H1 (cell line): ENCODE results near the gene MAS1L. TPM values are rescaled to one million over a fixed set of nuclear protein-coding genes. Genes with fewer than 3 reads are reported as not detected.
"Not testable (repeated sequence)": the region's sequence is repeated elsewhere in the genome, so short reads cannot be mapped to it uniquely, and the experiment has no call there.

ENCODE experiments used
- CTCF ChIA-PET: fragments of 300-600 bp; sonication (Branson Sonifier 250); formaldehyde crosslinking; loops from one replicate; lab custom pipeline; 2021; ENCODE audit not compliant: partially characterized antibody; lab: Charles Lee
- POLR2A ChIA-PET: fragments of 300-600 bp; sonication (Branson Sonifier 250); formaldehyde crosslinking; loops from one replicate; lab custom pipeline; 2021; ENCODE audit warnings: inconsistent platforms; ENCODE audit not compliant: partially characterized antibody; lab: Charles Lee
- DNase-seq, 2 experiments: peaks; one replicate each; pipeline versions ENCODE4 v3.0.0 to v3.0.0-alpha.2; 2010 to 2022; ENCODE audit warnings: low spot score in 2 of 2, low read depth in 1 of 2, mixed read lengths in 1 of 2
- FAIRE-seq: peaks from 2 replicates; lab custom pipeline; 2011; peaks lifted over from hg19 to GRCh38; lab: Jason Lieb, UNC
- H2AFZ ChIP-seq: 2 replicates; pipeline ENCODE4 v1.8.1; 2012; ENCODE audit warnings: low read length, inconsistent platforms
- H2AK5ac ChIP-seq: 2 replicates; pipeline ENCODE4 v1.6.1; 2013; ENCODE audit warnings: low read depth, low read length
- H2BK120ac ChIP-seq: replicated peaks from 2 replicates; pipeline ENCODE3; 2013; ENCODE audit warnings: low read depth, low read length, inconsistent platforms
- H2BK12ac ChIP-seq: 2 replicates; pipeline ENCODE4 v1.6.1; 2013; ENCODE audit warnings: low read depth, low read length
- H2BK15ac ChIP-seq: 2 replicates; pipeline ENCODE4 v1.6.1; 2013; ENCODE audit warnings: low read length
- H2BK20ac ChIP-seq: 2 replicates; pipeline ENCODE4 v1.6.1; 2013; ENCODE audit warnings: low read length
- H2BK5ac ChIP-seq: 2 replicates; pipeline ENCODE4 v1.6.1; 2013; ENCODE audit warnings: low read depth, low read length
- H3K14ac ChIP-seq: 2 replicates; pipeline ENCODE4 v1.6.1; 2013; ENCODE audit warnings: inconsistent platforms; ENCODE audit not compliant: insufficient read length
- H3K18ac ChIP-seq: 2 replicates; pipeline ENCODE4 v1.6.1; 2013; ENCODE audit warnings: low read length; ENCODE audit errors: extremely low read depth
- H3K23ac ChIP-seq: 2 replicates; pipeline ENCODE4 v1.6.1; 2013; ENCODE audit warnings: inconsistent platforms; ENCODE audit not compliant: insufficient read length
- H3K23me2 ChIP-seq: 2 replicates; pipeline ENCODE4 v1.6.1; 2013; ENCODE audit warnings: low read depth, low read length
- H3K27ac ChIP-seq: 2 replicates; pipeline ENCODE4 v1.6.1; 2011; ENCODE audit warnings: low read depth, low read length, inconsistent platforms
- H3K27me3 ChIP-seq, 4 experiments: replicated peaks in 1 of 4; 1 replicate in 1 of 4; 2 replicates in 3 of 4; pipeline versions ENCODE4 v1.6.1 to v1.8.1; 2011 to 2013; ENCODE audit warnings: low read length in 3 of 4, mild to moderate bottlenecking in 3 of 4, inconsistent platforms in 2 of 4, mixed read lengths in 2 of 4, moderate library complexity in 1 of 4; ENCODE audit not compliant: control insufficient read depth in 3 of 4, insufficient read depth in 3 of 4; ENCODE audit errors: extremely low read depth in 1 of 4
- H3K36me3 ChIP-seq, 4 experiments: 2 replicates each; pipeline versions ENCODE4 v1.6.1 to v1.8.1; 2011 to 2013; ENCODE audit warnings: mild to moderate bottlenecking in 4 of 4, low read length in 3 of 4, moderate library complexity in 2 of 4, control low read depth in 1 of 4, inconsistent platforms in 1 of 4; ENCODE audit not compliant: insufficient read depth in 4 of 4, control insufficient read depth in 2 of 4
- H3K4ac ChIP-seq: replicated peaks from 2 replicates; pipeline ENCODE3; 2013; ENCODE audit warnings: low read length, low read depth, mixed read lengths, inconsistent platforms; ENCODE audit not compliant: insufficient read length
- H3K4me1 ChIP-seq, 4 experiments: replicated peaks in 1 of 4; 1 replicate in 1 of 4; 2 replicates in 3 of 4; pipeline versions ENCODE4 v1.6.1 to v1.8.1; 2011 to 2013; ENCODE audit warnings: low read length in 3 of 4, inconsistent platforms in 2 of 4, mixed read lengths in 1 of 4; ENCODE audit not compliant: insufficient read depth in 4 of 4, control insufficient read depth in 3 of 4
- H3K4me2 ChIP-seq, 2 experiments: 2 replicates each; pipeline versions ENCODE4 v1.6.1 to v1.8.1; 2011 to 2013; ENCODE audit warnings: low read depth in 2 of 2, low read length in 2 of 2, control low read depth in 1 of 2, inconsistent platforms in 1 of 2, mild to moderate bottlenecking in 1 of 2; ENCODE audit not compliant: insufficient read depth in 1 of 2
- H3K4me3 ChIP-seq, 4 experiments: fragments of 200-600, 300-600 bp in 1 of 4; sonication (generic), shearing (Covaris generic), sonication (Bioruptor Twin) in 1 of 4; 2 replicates each; pipeline versions ENCODE4 v1.5.1 to v1.8.1; 2011 to 2016; ENCODE audit warnings: low read length in 4 of 4, low read depth in 3 of 4, control low read depth in 2 of 4, inconsistent platforms in 2 of 4, mild to moderate bottlenecking in 2 of 4, mixed read lengths in 1 of 4, moderate library complexity in 1 of 4; ENCODE audit not compliant: insufficient read depth in 2 of 4; ENCODE audit errors: extremely low read depth in 1 of 4
- H3K56ac ChIP-seq: replicated peaks from 2 replicates; pipeline ENCODE3; 2013; ENCODE audit warnings: low read depth, mild to moderate bottlenecking, mixed read lengths, low read length, inconsistent platforms; ENCODE audit not compliant: insufficient read length
- H3K79me1 ChIP-seq: 2 replicates; pipeline ENCODE4 v1.6.1; 2013; ENCODE audit warnings: low read depth, low read length, control low read depth
- H3K79me2 ChIP-seq, 2 experiments: 2 replicates each; pipeline versions ENCODE4 v1.6.1 to v1.8.1; 2012 to 2013; ENCODE audit warnings: low read length in 2 of 2, mild to moderate bottlenecking in 2 of 2, inconsistent platforms in 1 of 2; ENCODE audit not compliant: insufficient read depth in 2 of 2, control insufficient read depth in 1 of 2
- H3K9ac ChIP-seq, 4 experiments: replicated peaks in 1 of 4; 1 replicate in 1 of 4; 2 replicates in 3 of 4; pipeline versions ENCODE4 v1.6.1 to v1.8.1; 2011 to 2013; ENCODE audit warnings: low read depth in 3 of 4, low read length in 3 of 4, control low read depth in 2 of 4, mild to moderate bottlenecking in 2 of 4, moderate library complexity in 2 of 4, inconsistent platforms in 1 of 4; ENCODE audit errors: extremely low read depth in 1 of 4
- H3K9me3 ChIP-seq, 2 experiments: 2 replicates each; pipeline versions ENCODE4 v1.6.1 to v1.8.1; 2012 to 2013; ENCODE audit warnings: mild to moderate bottlenecking in 2 of 2, moderate library complexity in 2 of 2, control low read depth in 1 of 2, inconsistent platforms in 1 of 2, low read depth in 1 of 2, low read length in 1 of 2, mixed read lengths in 1 of 2; ENCODE audit not compliant: insufficient read depth in 2 of 2
- H4K20me1 ChIP-seq, 2 experiments: replicated peaks in 1 of 2; 2 replicates each; pipeline versions ENCODE3 to v1.8.1; 2011 to 2013; ENCODE audit warnings: inconsistent platforms in 2 of 2, low read length in 2 of 2, mild to moderate bottlenecking in 1 of 2; ENCODE audit not compliant: insufficient read depth in 2 of 2, control insufficient read depth in 1 of 2
- H4K5ac ChIP-seq: 2 replicates; pipeline ENCODE4 v1.6.1; 2013; ENCODE audit warnings: low read length, low read depth, mixed read lengths, inconsistent platforms; ENCODE audit not compliant: insufficient read length
- H4K8ac ChIP-seq: 2 replicates; pipeline ENCODE4 v1.8.0; 2013; ENCODE audit warnings: mild to moderate bottlenecking, moderate library complexity, low read length, inconsistent platforms; ENCODE audit not compliant: insufficient read depth; ENCODE audit errors: extremely low read depth
- H4K91ac ChIP-seq: replicated peaks from 2 replicates; pipeline ENCODE3; 2013; ENCODE audit warnings: low read length, mixed read lengths, inconsistent platforms; ENCODE audit not compliant: insufficient read length
- ASH2L ChIP-seq: fragments of 200-600, 300-600 bp; sonication (generic); IDR thresholded peaks from one replicate; pipeline ENCODE4 v1.7.1; 2017; ENCODE audit warnings: low read length
- EZH2 ChIP-seq: fragments of 200-600 bp; sonication (generic); IDR thresholded peaks from 2 replicates; pipeline ENCODE4 v1.7.1; 2012; ENCODE audit warnings: low read depth, mild to moderate bottlenecking, moderate library complexity, low read length, inconsistent platforms; ENCODE audit not compliant: severe bottlenecking
- NANOG ChIP-seq: IDR thresholded peaks from 2 replicates; pipeline ENCODE4 v1.6.1; 2011; ENCODE audit warnings: low read length, low read depth, mild to moderate bottlenecking, inconsistent platforms; ENCODE audit not compliant: insufficient read depth, poor library complexity, severe bottlenecking
- SAP30 ChIP-seq: fragments of 300-600 bp; sonication (generic); IDR thresholded peaks from 2 replicates; pipeline ENCODE4 v1.7.1; 2012; ENCODE audit warnings: low read length, moderate library complexity, mild to moderate bottlenecking, inconsistent platforms; ENCODE audit not compliant: insufficient read depth, insufficient replicate concordance
- SP2 ChIP-seq: IDR thresholded peaks from 2 replicates; pipeline ENCODE4 v1.6.1; 2012; ENCODE audit warnings: mild to moderate bottlenecking, low read length, inconsistent platforms
- WGBS, 2 experiments: shearing (Covaris generic) in 1 of 2; methylation state at CpG; one replicate each; pipeline versions ENCODE4 v1.1.6 to v1.1.7; 2013 to 2015; ENCODE audit warnings: low lambda C conversion rate in 2 of 2, mixed read lengths in 2 of 2, inconsistent platforms in 1 of 2, low coverage in 1 of 2, missing lambda C conversion rate in 1 of 2; ENCODE audit not compliant: insufficient replicate concordance in 2 of 2, insufficient coverage in 1 of 2, insufficient read length in 1 of 2; ENCODE audit errors: extremely low coverage in 1 of 2, missing lambda C conversion rate in 1 of 2; 5-methylcytosine and 5-hydroxymethylcytosine counted together
- polyA plus RNA-seq, 7 experiments: library from polyadenylated mRNA; depleted of rRNA in 3 of 7; stranded (reverse) in 5 of 7; unstranded in 2 of 7; fragments of >200 nt in 5 of 7; fragments of 200-250 nt in 2 of 7; gene quantifications; 1 replicate in 5 of 7; 2 replicates in 1 of 7; 4 replicates in 1 of 7; pipeline versions ENCODE4 v1.2.1 to v1.2.3, GENCODE V29; 2011 to 2013; ENCODE audit warnings: missing spikeins in 2 of 7, mixed read lengths in 2 of 7
- total RNA-seq: library from RNA; stranded (reverse); fragmentation: NEBNext Ultra II Directional; extraction: Animal tissue kit (Norgen Biotek cat#: 25700); gene quantifications from 2 replicates; pipeline ENCODE4 v1.2.1, GENCODE V29; 2021
- TF ChIP-seq, protein P1 (sequence below), 3 experiments: IDR thresholded peaks; 1 replicate in 2 of 3; 2 replicates in 1 of 3; pipeline versions ENCODE4 v1.5.1 to v1.6.1; 2011; ENCODE audit warnings: low read length in 3 of 3, mild to moderate bottlenecking in 3 of 3, inconsistent platforms in 2 of 3, low read depth in 1 of 3, moderate library complexity in 1 of 3; ENCODE audit not compliant: insufficient read depth in 1 of 3; ENCODE audit errors: control extremely low read depth in 1 of 3

MAS1L gene
- total and polyA plus RNA-seq, 2 of the 8 experiments (the other 6 are each of a cell fraction or from before 2014, with no cell fraction given), result not detected

DNA sequence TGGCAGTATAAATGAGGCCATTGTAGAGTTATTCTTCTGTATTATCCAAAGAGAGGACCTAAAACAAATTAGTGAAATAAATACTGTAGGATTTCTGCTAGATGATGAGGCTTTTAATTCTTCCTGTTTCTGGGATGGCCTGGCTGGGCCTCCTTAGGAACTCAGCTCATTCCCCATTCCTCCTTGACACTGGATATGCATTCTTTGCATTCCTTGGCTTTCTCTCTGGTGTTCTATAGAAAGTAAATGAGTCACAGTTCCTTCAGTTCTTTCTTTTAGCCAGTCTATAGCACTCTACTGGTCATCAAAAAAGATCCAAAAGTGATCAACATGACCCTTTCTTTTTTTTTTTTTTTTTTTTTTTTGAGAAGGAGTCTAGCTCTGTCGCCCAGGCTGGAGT is 40.1 kb downstream of the MAS1L start (continued):
- TF ChIP-seq, protein P1, sequence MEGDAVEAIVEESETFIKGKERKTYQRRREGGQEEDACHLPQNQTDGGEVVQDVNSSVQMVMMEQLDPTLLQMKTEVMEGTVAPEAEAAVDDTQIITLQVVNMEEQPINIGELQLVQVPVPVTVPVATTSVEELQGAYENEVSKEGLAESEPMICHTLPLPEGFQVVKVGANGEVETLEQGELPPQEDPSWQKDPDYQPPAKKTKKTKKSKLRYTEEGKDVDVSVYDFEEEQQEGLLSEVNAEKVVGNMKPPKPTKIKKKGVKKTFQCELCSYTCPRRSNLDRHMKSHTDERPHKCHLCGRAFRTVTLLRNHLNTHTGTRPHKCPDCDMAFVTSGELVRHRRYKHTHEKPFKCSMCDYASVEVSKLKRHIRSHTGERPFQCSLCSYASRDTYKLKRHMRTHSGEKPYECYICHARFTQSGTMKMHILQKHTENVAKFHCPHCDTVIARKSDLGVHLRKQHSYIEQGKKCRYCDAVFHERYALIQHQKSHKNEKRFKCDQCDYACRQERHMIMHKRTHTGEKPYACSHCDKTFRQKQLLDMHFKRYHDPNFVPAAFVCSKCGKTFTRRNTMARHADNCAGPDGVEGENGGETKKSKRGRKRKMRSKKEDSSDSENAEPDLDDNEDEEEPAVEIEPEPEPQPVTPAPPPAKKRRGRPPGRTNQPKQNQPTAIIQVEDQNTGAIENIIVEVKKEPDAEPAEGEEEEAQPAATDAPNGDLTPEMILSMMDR (IDR thresholded peaks at IDR 0.05; ENCODE audit: control extremely low read depth in 1 of 3, insufficient read depth in 1 of 3, low read depth in 1 of 3, low read length in 3 of 3), result no peak
- TF ChIP-seq EZH2, result no peak
- no peak for TF ChIP-seq SP2
- no peak for TF ChIP-seq ASH2L
- no peak for TF ChIP-seq NANOG
- TF ChIP-seq SAP30, result no peak

DNA sequence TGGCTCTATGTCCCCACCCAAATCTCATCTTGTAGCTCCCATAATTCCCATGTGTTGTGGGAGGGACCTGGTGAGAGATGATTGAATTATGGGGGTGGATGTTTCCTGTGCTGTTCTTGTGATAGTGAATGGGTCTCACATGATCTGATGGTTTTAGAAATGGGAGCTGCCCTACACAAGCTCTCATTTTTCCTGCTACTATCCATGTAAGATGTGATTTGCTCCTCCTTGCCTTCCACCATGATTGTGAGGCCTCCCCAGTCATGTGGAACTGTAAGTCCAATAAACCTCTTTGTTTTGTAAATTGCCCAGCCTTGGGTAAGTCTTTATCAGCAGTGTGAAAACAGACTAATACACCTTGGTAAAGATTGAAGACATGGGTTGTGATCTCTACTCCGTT is 43.7 kb downstream of the MAS1L start:
- H3K9me3 ChIP-seq, H3K4me3 ChIP-seq, H3K27ac ChIP-seq, H2BK20ac ChIP-seq, H3K4me1 ChIP-seq, POLR2A ChIA-PET, H3K79me2 ChIP-seq, H2AK5ac ChIP-seq, H3K23me2 ChIP-seq, H3K36me3 ChIP-seq, H2BK120ac ChIP-seq, H4K20me1 ChIP-seq, H3K27me3 ChIP-seq, H2BK5ac ChIP-seq, FAIRE-seq, H3K4me2 ChIP-seq, H4K91ac ChIP-seq, H4K8ac ChIP-seq, H3K79me1 ChIP-seq, H3K56ac ChIP-seq, H4K5ac ChIP-seq, H3K4ac ChIP-seq, H3K23ac ChIP-seq, H3K9ac ChIP-seq, DNase-seq, H2BK12ac ChIP-seq, H3K18ac ChIP-seq, H3K14ac ChIP-seq, H2BK15ac ChIP-seq, H2AFZ ChIP-seq: not testable (repeated sequence)
- 83% methylated on average over 1 of the region's 1 CpG; no CpG with 5 or more reads in 1 of the 2 experiments for WGBS, 2 experiments
- CTCF ChIA-PET, result interaction anchor here (0.7 to 1.5 kb wide), 4 partner anchors 8 to 145 kb away, joined by 3 to 7 read pairs (median 5); partner anchors contain the start of genes OR11A1 and OR2H1
